Hepatocyte (in vitro differentiated cells): Measurements from ENCODE around the gene NUCB2. TPM values are rescaled to one million over a fixed set of nuclear protein-coding genes. Genes with fewer than 3 reads are reported as not detected.

Source experiments
- DNase-seq: peaks from one replicate; pipeline ENCODE4 v3.0.0-alpha.2; 2016; ENCODE audit warnings: low spot score
- H2AFZ ChIP-seq: fragments of 200-600 bp; sonication (generic); 2 replicates; pipeline ENCODE4 v1.6.0; 2016; ENCODE audit warnings: antibody characterized with exemption, mild to moderate bottlenecking
- H3K27ac ChIP-seq: fragments of 200-600 bp; sonication (generic); 2 replicates; pipeline ENCODE4 v1.5.1; 2016; ENCODE audit warnings: mild to moderate bottlenecking
- H3K27me3 ChIP-seq: fragments of 200-600 bp; sonication (generic); 2 replicates; pipeline ENCODE4 v1.6.1; 2016
- H3K36me3 ChIP-seq: fragments of 200-600 bp; sonication (generic); replicated peaks from 2 replicates; pipeline ENCODE4 v1.5.1; 2016; ENCODE audit warnings: low read depth; ENCODE audit not compliant: insufficient read depth
- H3K4me1 ChIP-seq: fragments of 200-600 bp; sonication (generic); 2 replicates; pipeline ENCODE4 v1.5.1; 2016; ENCODE audit warnings: mild to moderate bottlenecking, moderate library complexity; ENCODE audit not compliant: insufficient read depth
- H3K4me2 ChIP-seq: fragments of 200-600 bp; sonication (generic); 2 replicates; pipeline ENCODE4 v1.6.0; 2016
- H3K4me3 ChIP-seq: fragments of 200-600 bp; sonication (generic); 2 replicates; pipeline ENCODE4 v1.5.1; 2016; ENCODE audit warnings: mild to moderate bottlenecking
- H3K79me2 ChIP-seq: fragments of 200-600 bp; sonication (generic); 2 replicates; pipeline ENCODE4 v1.6.0; 2017; ENCODE audit warnings: mild to moderate bottlenecking
- H3K9me2 ChIP-seq: fragments of 200-600 bp; sonication (generic); replicated peaks from 2 replicates; pipeline ENCODE4 v1.6.0; 2017; ENCODE audit warnings: mild to moderate bottlenecking; ENCODE audit not compliant: insufficient read depth
- H3K9me3 ChIP-seq: fragments of 200-600 bp; sonication (generic); 2 replicates; pipeline ENCODE4 v1.5.1; 2016; ENCODE audit warnings: low read depth, mild to moderate bottlenecking
- H4K20me1 ChIP-seq: fragments of 200-600 bp; sonication (generic); 2 replicates; pipeline ENCODE4 v1.6.0; 2016; ENCODE audit warnings: mild to moderate bottlenecking; ENCODE audit not compliant: insufficient read depth, poor library complexity, severe bottlenecking
- EZH2 ChIP-seq: fragments of 200-600 bp; sonication (generic); IDR thresholded peaks from 2 replicates; pipeline ENCODE4 v1.6.1; 2016; ENCODE audit warnings: antibody characterized with exemption, mild to moderate bottlenecking, borderline replicate concordance
- EZH2phosphoT487 ChIP-seq: fragments of 200-600 bp; sonication (generic); IDR thresholded peaks from one replicate; pipeline ENCODE4 v1.6.1; 2018; ENCODE audit warnings: antibody characterized with exemption, mild to moderate bottlenecking, low read depth, moderate library complexity; ENCODE audit not compliant: unreplicated experiment, severe bottlenecking
- WGBS: methylation state at CpG from one replicate; pipeline ENCODE4 v1.1.6; 2016; ENCODE audit warnings: low lambda C conversion rate; ENCODE audit errors: missing lambda C conversion rate; 5-methylcytosine and 5-hydroxymethylcytosine counted together
- polyA plus RNA-seq: library from polyadenylated mRNA; unstranded; fragments of >200 nt; fragmentation: Nextera tagmentation; extraction: Ambion mirVana; gene quantifications from 2 replicates; pipeline ENCODE4 v1.2.1, GENCODE V29; 2016
- total RNA-seq: library from RNA; depleted of rRNA; stranded (reverse); fragments of >200 nt; gene quantifications from 2 replicates; pipeline ENCODE4 v1.2.3, GENCODE V29; 2014
- TF ChIP-seq, protein P1 (sequence below): fragments of 200-600 bp; sonication (generic); IDR thresholded peaks from 2 replicates; pipeline ENCODE4 v1.5.1; 2016; ENCODE audit warnings: antibody characterized with exemption, mild to moderate bottlenecking; ENCODE audit not compliant: poor library complexity

NUCB2 gene
- total and polyA plus RNA-seq, 2 experiments from 2014 or later, result 93.4 to 196 TPM

DNA sequence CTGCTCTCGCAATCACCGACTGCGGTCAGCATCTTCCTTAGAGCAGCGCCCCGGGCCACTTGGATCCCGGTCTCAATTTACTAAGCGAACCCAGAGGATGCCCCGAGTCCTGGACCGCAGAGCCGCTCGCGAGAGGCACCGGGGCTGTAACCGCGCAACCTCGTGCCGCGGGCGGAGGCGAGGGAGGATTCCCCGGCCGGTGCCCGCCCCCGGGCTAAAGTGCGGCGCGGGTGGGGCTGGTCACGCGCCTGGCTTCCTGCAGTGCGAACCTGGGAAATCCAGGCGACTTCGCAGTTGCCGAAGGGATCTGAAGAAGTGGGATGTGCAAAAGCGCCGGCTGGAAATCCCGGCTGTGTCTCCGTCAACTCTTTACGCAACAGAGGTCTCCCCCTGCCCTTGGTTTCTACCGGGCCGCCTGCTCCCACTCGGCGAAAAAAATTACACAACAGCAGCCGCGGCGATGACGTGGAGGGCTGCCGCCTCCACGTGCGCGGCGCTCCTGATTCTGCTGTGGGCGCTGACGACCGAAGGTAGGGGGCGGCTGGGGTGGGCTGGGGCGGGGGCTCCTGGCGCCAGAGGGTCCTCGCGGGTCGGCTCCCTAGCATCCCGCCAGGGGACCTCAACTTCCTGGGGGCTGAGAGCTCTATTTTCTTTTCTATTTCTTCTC, 75.1 kb downstream of the NUCB2 start, which contains the start of gene NCR3LG1:
TSS of gene NCR3LG1 (plus strand) at position 291 of the 667 bp plus-strand sequence. CDS start at position 461, 170 bp downstream.
- H3K4me1 ChIP-seq, result peaks cover 5% of the 10 kb centered on the region
- peak within 1 kb of the TSS; percentile 76 for H2AFZ ChIP-seq
- peaks cover 3% of the 10 kb centered on the region for H3K79me2 ChIP-seq
- peak within 1 kb of the TSS; percentile 92 for H3K27ac ChIP-seq
- H4K20me1 ChIP-seq, result no peaks in the 10 kb centered on the region
- 2% methylated on average over 61 of the region's 61 CpGs for WGBS
- H3K9me3 ChIP-seq, result no peaks in the 10 kb centered on the region
- peak; percentile 86 for DNase-seq
- H3K4me3 ChIP-seq, result peak within 1 kb of the TSS; percentile 54
- H3K36me3 ChIP-seq, result no peaks in the 10 kb centered on the region
- peaks cover 8% of the 10 kb centered on the region for H3K27me3 ChIP-seq
- peak within 1 kb of the TSS; percentile 94 for H3K4me2 ChIP-seq
- TF ChIP-seq, protein P1, sequence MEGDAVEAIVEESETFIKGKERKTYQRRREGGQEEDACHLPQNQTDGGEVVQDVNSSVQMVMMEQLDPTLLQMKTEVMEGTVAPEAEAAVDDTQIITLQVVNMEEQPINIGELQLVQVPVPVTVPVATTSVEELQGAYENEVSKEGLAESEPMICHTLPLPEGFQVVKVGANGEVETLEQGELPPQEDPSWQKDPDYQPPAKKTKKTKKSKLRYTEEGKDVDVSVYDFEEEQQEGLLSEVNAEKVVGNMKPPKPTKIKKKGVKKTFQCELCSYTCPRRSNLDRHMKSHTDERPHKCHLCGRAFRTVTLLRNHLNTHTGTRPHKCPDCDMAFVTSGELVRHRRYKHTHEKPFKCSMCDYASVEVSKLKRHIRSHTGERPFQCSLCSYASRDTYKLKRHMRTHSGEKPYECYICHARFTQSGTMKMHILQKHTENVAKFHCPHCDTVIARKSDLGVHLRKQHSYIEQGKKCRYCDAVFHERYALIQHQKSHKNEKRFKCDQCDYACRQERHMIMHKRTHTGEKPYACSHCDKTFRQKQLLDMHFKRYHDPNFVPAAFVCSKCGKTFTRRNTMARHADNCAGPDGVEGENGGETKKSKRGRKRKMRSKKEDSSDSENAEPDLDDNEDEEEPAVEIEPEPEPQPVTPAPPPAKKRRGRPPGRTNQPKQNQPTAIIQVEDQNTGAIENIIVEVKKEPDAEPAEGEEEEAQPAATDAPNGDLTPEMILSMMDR, result no peak
- no peak for TF ChIP-seq EZH2phosphoT487
- no peak for TF ChIP-seq EZH2
- H3K9me2 ChIP-seq, result no peaks in the 10 kb centered on the region

DNA sequence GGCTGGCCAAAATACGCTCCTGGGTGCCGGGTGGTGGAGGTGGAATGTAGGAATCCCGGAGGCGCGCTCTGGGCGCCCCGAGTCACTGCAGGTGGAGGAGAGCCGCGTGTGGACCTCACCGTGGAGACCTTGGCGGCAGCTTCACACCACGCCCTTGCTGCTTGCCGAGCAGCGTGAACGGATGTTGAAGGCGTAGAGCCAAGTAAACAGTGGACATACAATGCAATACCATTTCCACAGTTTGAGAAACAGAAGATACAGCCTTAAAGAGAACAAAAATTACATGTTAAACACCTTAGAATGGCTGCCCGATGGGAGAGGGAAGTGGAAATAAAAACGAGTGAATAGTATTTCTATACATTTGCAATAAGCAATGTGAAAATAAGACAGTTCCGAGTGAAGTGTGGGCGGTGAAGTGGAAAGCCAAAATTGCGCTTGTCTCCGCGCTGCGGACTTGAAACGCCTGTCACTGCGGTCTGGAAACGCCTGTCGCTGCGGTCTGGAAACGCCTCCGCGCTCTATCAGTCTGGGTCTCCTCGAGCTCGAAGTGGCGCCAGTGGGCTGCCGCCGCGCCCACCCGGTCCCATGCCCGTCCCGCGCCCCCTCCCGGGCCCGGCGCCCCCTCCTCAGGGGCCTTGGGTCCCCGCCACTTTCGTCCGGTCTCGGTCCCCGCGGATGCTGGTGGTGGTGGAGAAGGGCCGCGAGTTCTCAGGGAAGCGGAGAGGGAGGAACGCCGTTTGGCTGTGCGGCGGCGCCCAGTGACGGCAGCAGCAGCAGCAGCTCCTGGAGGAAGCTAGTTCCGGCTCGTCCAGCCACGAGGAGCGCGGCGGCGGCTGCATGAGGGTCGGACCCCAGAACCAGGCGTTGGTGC, 76.6 kb downstream of the NUCB2 start:
- H2AFZ ChIP-seq, result peak overlapping the region; percentile 76
- peak overlapping the region; percentile 54 for H3K4me3 ChIP-seq
- H3K27ac ChIP-seq, result peak overlapping the region; percentile 92
- no peak for TF ChIP-seq EZH2phosphoT487
- TF ChIP-seq, protein P1, result no peak
- TF ChIP-seq EZH2, result no peak
- peaks cover 5% of the 10 kb centered on the region for H3K4me1 ChIP-seq
- DNase-seq, result peak; percentile 89
- WGBS, result 1% methylated on average over 69 of the region's 69 CpGs
- H3K36me3 ChIP-seq, result no peaks in the 10 kb centered on the region
- peaks cover 8% of the 10 kb centered on the region for H3K27me3 ChIP-seq
- H3K4me2 ChIP-seq, result peak overlapping the region; percentile 94
- no peaks in the 10 kb centered on the region for H4K20me1 ChIP-seq
- no peaks in the 10 kb centered on the region for H3K9me2 ChIP-seq
- H3K79me2 ChIP-seq, result peaks cover 3% of the 10 kb centered on the region
- no peaks in the 10 kb centered on the region for H3K9me3 ChIP-seq

DNA sequence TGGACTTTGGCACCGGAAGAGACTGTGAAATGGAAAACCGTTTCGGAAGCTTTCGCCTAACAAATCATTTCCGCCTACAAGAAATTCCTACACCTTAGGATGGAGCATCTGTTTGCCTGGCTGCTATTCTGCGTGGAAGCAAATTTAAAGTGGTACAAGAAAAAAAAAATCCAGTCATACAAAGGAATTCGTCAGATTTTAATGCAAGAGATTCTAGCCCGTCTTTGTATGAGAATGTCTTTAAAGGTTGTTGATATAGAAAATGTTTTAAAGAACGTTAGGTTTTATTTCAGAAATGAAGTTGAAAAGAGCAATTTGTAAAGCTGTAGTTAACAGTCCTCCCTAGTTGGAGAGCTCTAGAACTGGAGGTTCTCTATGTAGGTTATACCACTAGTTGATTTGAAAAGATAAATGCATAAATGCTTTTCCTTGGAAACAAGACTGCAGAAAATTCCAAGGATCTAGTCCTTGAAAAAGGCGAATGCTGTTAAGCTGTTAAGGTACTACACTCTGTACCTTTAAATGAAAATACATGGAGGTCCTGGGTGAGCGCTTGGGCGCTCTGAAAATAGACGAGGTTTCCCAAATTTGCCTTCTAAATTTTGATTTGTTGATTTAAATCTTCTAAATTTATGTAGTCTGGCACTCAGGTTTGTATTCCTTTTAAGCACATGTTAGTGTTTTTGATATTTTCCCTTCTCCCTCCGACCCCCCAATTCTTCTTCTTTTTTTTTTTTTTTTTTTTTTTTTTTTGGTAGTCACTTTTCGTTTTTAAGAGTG, 77.5 kb downstream of the NUCB2 start:
- Histone ChIP-seq H3K36me3 (no peaks in the 10 kb centered on the region), H3K27ac (peak overlapping the region; percentile 92), H3K27me3 (peaks cover 8% of the 10 kb centered on the region), H3K4me3 (peak overlapping the region; percentile 54), H3K9me2 (no peaks in the 10 kb centered on the region), H3K9me3 (no peaks in the 10 kb centered on the region), H3K4me1 (peaks cover 5% of the 10 kb centered on the region), H2AFZ (peak overlapping the region; percentile 76), H3K4me2 (peak overlapping the region; percentile 94), H4K20me1 (no peaks in the 10 kb centered on the region), H3K79me2 (peaks cover 3% of the 10 kb centered on the region)
- DNase-seq, result no peak
- WGBS, result 11% methylated on average over 15 of the region's 15 CpGs
- TF ChIP-seq, protein P1, result no peak
- TF ChIP-seq EZH2phosphoT487, result no peak
- no peak for TF ChIP-seq EZH2
